NCI-H146 treated with DMSO at 0.1 percent for 48 hours (cell line): ENCODE results near the gene NUDT12.
A peak's percentile ranks its signal among the peaks of the same experiment; 100 is the strongest.

Experiments used
- DNase-seq: peaks from one replicate; lab custom pipeline; 2025; ENCODE audit not compliant: unreplicated experiment; lab: John Stamatoyannopoulos, UW

NUDT12 gene

GRCh38 chr5:103562453-103563157 lies at the start of gene NUDT12:
TSS of gene NUDT12 (minus strand) at chr5:103562789. CDS start at chr5:103560248, 2,541 bp downstream.
- DNase-seq, result peak; percentile 55

GRCh38 chr5:103607346-103607745 lies 44.8 kb upstream of the NUDT12 start:
- DNase-seq, result no peak

GRCh38 chr5:103605277-103605676 lies 42.7 kb upstream of the NUDT12 start:
- DNase-seq, result no peak

- DNase-seq, result no peak
These were observed 39.8 kb upstream of the NUDT12 start for GRCh38 chr5:103602438-103602837.

- no peak for DNase-seq
These were observed 38.7 kb upstream of the NUDT12 start for GRCh38 chr5:103601314-103601713.

- DNase-seq, result no peak
These were observed 37.5 kb upstream of the NUDT12 start for GRCh38 chr5:103600086-103600485.

GRCh38 chr5:103598997-103599566 lies 36.5 kb upstream of the NUDT12 start:
- DNase-seq, result no peak

- DNase-seq, result no peak
These were observed 27.6 kb upstream of the NUDT12 start for GRCh38 chr5:103590221-103590620.

GRCh38 chr5:103589776-103590175 lies 27.2 kb upstream of the NUDT12 start:
- no peak for DNase-seq

GRCh38 chr5:103589357-103589756 lies 26.8 kb upstream of the NUDT12 start:
- no peak for DNase-seq

- DNase-seq, result peak; percentile 14
These were observed 24.7 kb upstream of the NUDT12 start for GRCh38 chr5:103587185-103587748.

GRCh38 chr5:103582364-103582763 lies 19.8 kb upstream of the NUDT12 start:
- DNase-seq, result peak; percentile 26

- DNase-seq, result no peak
These were observed 10.8 kb upstream of the NUDT12 start for GRCh38 chr5:103573411-103573810.

GRCh38 chr5:103572454-103572853 lies 9.9 kb upstream of the NUDT12 start:
- DNase-seq, result no peak

GRCh38 chr5:103571730-103572129 lies 9.1 kb upstream of the NUDT12 start:
- DNase-seq, result no peak

GRCh38 chr5:103569313-103570060 lies 6.9 kb upstream of the NUDT12 start:
- peak; percentile 76 for DNase-seq

GRCh38 chr5:103565719-103566118 lies 3.1 kb upstream of the NUDT12 start:
- no peak for DNase-seq

- no peak for DNase-seq
These were observed 720 bp downstream of the NUDT12 start for GRCh38 chr5:103561685-103562452.

GRCh38 chr5:103560826-103561225 lies 1.8 kb downstream of the NUDT12 start:
- no peak for DNase-seq

GRCh38 chr5:103546858-103547257 lies 15.7 kb downstream of the NUDT12 start:
- DNase-seq, result no peak

- no peak for DNase-seq
These were observed 20.1 kb downstream of the NUDT12 start for GRCh38 chr5:103542441-103542840.
